ENCODE results near the gene CRYGA. TPM values are rescaled to one million over a fixed set of nuclear protein-coding genes. Genes with fewer than 3 reads are reported as not detected.
"Not testable (repeated sequence)": the region's sequence is repeated elsewhere in the genome, so short reads cannot be mapped to it uniquely, and the experiment has no call there.

CRYGA gene
- total RNA-seq, 1 donor from 2014 or later, result not detected

- Histone ChIP-seq H3K9ac (ENCODE audit: low read depth in 1 of 3, low read length in 3 of 3) (no peak overlapping the region), H3K4me1 (ENCODE audit: control insufficient read depth in 3 of 3, insufficient read depth in 3 of 3, low read length in 3 of 3) (no peaks in the 10 kb centered on the region), H3K27me3 (ENCODE audit: control insufficient read depth in 3 of 3, insufficient read depth in 3 of 3, low read length in 3 of 3) (peaks cover 0 to 4% (median 0%) of the 10 kb centered on the region in 3 donors)
Observed at GRCh38 chr2:208142240-208142924, 21.0 kb downstream of the CRYGA start.

DNA sequence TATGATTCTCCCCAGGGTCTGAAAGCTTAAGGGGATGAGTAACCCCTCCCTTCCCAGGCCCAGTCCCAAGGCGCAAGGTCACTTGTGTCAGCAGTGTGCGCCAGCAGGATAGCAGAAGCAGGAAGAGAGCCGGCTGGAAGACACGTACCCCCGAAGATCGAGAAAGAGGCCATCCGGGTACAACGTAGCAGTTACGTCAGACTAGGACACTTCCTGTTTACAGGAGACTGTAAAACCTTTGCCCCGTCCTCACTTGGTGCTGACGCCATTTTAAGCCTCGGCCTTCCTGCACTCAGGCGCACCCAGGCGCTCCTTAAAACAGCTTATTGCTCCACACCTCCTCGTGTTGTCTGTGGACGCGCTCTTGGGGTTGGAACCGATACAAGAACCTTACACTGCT lies 23.9 kb downstream of the CRYGA start:
- Histone ChIP-seq H3K4me1 (ENCODE audit: control insufficient read depth in 3 of 3, insufficient read depth in 3 of 3, low read length in 3 of 3) (no peaks in the 10 kb centered on the region), H3K4me3 (ENCODE audit: low read length in 3 of 3) (no peak overlapping the region), H3K36me3 (ENCODE audit: control insufficient read depth in 3 of 3, insufficient read depth in 3 of 3, low read length in 3 of 3) (no peaks in the 10 kb centered on the region), H3K27me3 (ENCODE audit: control insufficient read depth in 3 of 3, insufficient read depth in 3 of 3, low read length in 3 of 3) (no peaks in the 10 kb centered on the region), H3K27ac (ENCODE audit: low read depth, low read length) (no peak overlapping the region), H3K9ac (ENCODE audit: low read depth in 1 of 3, low read length in 3 of 3) (no peak overlapping the region), H3K9me3 (ENCODE audit: control insufficient read depth in 3 of 3, low read length in 3 of 3) (no peaks in the 10 kb centered on the region)

More at GRCh38 chr2:208142240-208142924, 21.0 kb downstream of the CRYGA start:
- Histone ChIP-seq H3K36me3 (ENCODE audit: control insufficient read depth in 3 of 3, insufficient read depth in 3 of 3, low read length in 3 of 3) (no peaks in the 10 kb centered on the region), H3K27ac (ENCODE audit: low read depth, low read length) (no peak overlapping the region), H3K4me3 (ENCODE audit: low read length in 3 of 3) (no peak overlapping the region), H3K9me3 (ENCODE audit: control insufficient read depth in 3 of 3, low read length in 3 of 3) (no peaks in the 10 kb centered on the region)

DNA sequence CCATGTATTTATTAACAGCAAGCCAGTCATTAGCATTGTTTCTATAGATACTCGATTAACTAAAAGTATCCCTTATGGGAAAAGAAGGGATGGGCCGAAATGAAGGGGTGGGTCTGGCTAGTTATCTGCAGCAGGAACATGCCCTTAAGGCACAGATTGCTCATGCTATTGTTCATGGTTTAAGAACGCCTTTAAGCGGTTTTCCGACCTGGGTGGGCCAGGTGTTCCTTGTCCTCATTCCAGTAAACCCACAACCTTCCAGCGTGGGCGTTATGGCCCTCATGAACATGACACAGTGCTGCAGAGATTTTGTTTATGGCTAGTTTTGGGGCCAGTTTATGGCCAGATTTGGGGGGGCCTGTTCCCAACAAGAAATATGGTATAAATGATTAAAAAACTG lies 25.1 kb downstream of the CRYGA start:
- not testable (repeated sequence) for H3K4me1 ChIP-seq (ENCODE audit: control insufficient read depth in 3 of 3, insufficient read depth in 3 of 3, low read length in 3 of 3); H3K9me3 ChIP-seq (ENCODE audit: control insufficient read depth in 3 of 3, low read length in 3 of 3); H3K27me3 ChIP-seq (ENCODE audit: control insufficient read depth in 3 of 3, insufficient read depth in 3 of 3, low read length in 3 of 3); H3K9ac ChIP-seq (ENCODE audit: low read depth in 1 of 3, low read length in 3 of 3); H3K4me3 ChIP-seq (ENCODE audit: low read length in 3 of 3); H3K27ac ChIP-seq (ENCODE audit: low read depth, low read length); H3K36me3 ChIP-seq (ENCODE audit: control insufficient read depth in 3 of 3, insufficient read depth in 3 of 3, low read length in 3 of 3)

GRCh38 chr2:208136716-208137094 lies 26.7 kb downstream of the CRYGA start:
- Histone ChIP-seq H3K4me1 (ENCODE audit: control insufficient read depth in 3 of 3, insufficient read depth in 3 of 3, low read length in 3 of 3) (no peaks in the 10 kb centered on the region), H3K9ac (ENCODE audit: low read depth in 1 of 3, low read length in 3 of 3) (no peak overlapping the region), H3K27ac (ENCODE audit: low read depth, low read length) (no peak overlapping the region), H3K27me3 (ENCODE audit: control insufficient read depth in 3 of 3, insufficient read depth in 3 of 3, low read length in 3 of 3) (no peaks in the 10 kb centered on the region), H3K9me3 (ENCODE audit: control insufficient read depth in 3 of 3, low read length in 3 of 3) (no peaks in the 10 kb centered on the region), H3K36me3 (ENCODE audit: control insufficient read depth in 3 of 3, insufficient read depth in 3 of 3, low read length in 3 of 3) (no peaks in the 10 kb centered on the region), H3K4me3 (ENCODE audit: low read length in 3 of 3) (no peak overlapping the region)

- H3K9ac ChIP-seq (ENCODE audit: low read depth in 1 of 3, low read length in 3 of 3), result no peak overlapping the region
- no peak overlapping the region for H3K27ac ChIP-seq (ENCODE audit: low read depth, low read length)
- H3K27me3 ChIP-seq (ENCODE audit: control insufficient read depth in 3 of 3, insufficient read depth in 3 of 3, low read length in 3 of 3), result no peaks in the 10 kb centered on the region
- H3K9me3 ChIP-seq (ENCODE audit: control insufficient read depth in 3 of 3, low read length in 3 of 3), result no peaks in the 10 kb centered on the region
- H3K36me3 ChIP-seq (ENCODE audit: control insufficient read depth in 3 of 3, insufficient read depth in 3 of 3, low read length in 3 of 3), result no peaks in the 10 kb centered on the region
- no peak overlapping the region for H3K4me3 ChIP-seq (ENCODE audit: low read length in 3 of 3)
- H3K4me1 ChIP-seq (ENCODE audit: control insufficient read depth in 3 of 3, insufficient read depth in 3 of 3, low read length in 3 of 3), result no peaks in the 10 kb centered on the region
Observed at GRCh38 chr2:208135794-208136715, 27.3 kb downstream of the CRYGA start.

DNA sequence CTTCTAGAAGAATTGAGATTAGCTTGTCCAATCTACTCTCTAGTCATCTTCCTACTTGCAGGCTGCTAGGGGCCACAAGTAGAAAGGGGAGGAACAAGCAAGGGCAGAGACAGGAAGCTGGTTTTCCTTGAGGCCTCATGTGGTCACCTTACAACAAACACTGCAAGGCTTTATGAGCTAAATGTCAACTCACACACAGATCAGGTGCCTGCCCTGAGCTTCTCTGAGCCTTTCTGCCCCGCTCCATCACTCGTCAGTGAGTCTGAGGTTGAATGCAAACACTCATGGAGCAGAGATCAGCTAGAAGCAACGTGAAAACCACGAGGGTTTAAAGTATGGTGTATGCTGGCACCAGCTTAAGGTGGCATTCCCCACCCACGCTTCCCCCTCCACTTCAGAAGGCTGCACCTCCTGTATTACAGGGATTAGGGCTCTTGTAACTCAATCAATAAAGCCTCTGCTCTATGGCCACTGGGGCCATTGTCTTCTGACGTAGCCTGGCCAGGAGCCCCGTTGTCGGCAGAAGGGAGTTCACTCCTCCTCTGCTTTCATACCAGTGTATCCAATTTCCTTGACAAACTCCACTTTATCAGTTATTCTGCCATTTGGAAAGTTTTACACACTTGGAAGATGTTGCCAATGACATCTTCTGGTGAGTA lies 28.3 kb downstream of the CRYGA start:
- Histone ChIP-seq H3K4me1 (ENCODE audit: control insufficient read depth in 3 of 3, insufficient read depth in 3 of 3, low read length in 3 of 3) (no peaks in the 10 kb centered on the region), H3K27ac (ENCODE audit: low read depth, low read length) (no peak overlapping the region), H3K4me3 (ENCODE audit: low read length in 3 of 3) (no peak overlapping the region), H3K9me3 (ENCODE audit: control insufficient read depth in 3 of 3, low read length in 3 of 3) (no peaks in the 10 kb centered on the region), H3K36me3 (ENCODE audit: control insufficient read depth in 3 of 3, insufficient read depth in 3 of 3, low read length in 3 of 3) (no peaks in the 10 kb centered on the region), H3K9ac (ENCODE audit: low read depth in 1 of 3, low read length in 3 of 3) (no peak overlapping the region), H3K27me3 (ENCODE audit: control insufficient read depth in 3 of 3, insufficient read depth in 3 of 3, low read length in 3 of 3) (no peaks in the 10 kb centered on the region)

DNA sequence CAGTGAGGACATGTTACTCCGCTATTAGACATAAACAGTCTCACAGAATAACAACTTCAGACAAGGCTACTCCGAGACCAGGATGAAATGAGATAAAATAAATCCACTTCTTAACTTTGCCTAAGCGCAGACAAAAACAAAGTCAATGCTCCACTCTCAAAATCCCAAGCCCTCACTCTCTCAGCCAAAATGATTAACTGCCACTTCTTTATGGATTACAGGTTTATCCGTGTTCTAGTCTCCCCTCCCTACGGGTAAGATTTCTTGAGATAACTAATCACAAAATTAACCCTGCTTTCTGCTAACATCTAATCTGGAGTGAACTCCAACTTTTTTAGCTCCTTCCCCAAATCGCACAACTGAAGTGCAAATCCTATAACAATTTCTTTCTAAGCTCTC lies 32.7 kb downstream of the CRYGA start:
- Histone ChIP-seq H3K27me3 (ENCODE audit: control insufficient read depth in 3 of 3, insufficient read depth in 3 of 3, low read length in 3 of 3) (no peaks in the 10 kb centered on the region), H3K36me3 (ENCODE audit: control insufficient read depth in 3 of 3, insufficient read depth in 3 of 3, low read length in 3 of 3) (no peaks in the 10 kb centered on the region), H3K9me3 (ENCODE audit: control insufficient read depth in 3 of 3, low read length in 3 of 3) (no peaks in the 10 kb centered on the region), H3K4me1 (ENCODE audit: control insufficient read depth in 3 of 3, insufficient read depth in 3 of 3, low read length in 3 of 3) (no peaks in the 10 kb centered on the region), H3K4me3 (ENCODE audit: low read length in 3 of 3) (no peak overlapping the region), H3K27ac (ENCODE audit: low read depth, low read length) (no peak overlapping the region), H3K9ac (ENCODE audit: low read depth in 1 of 3, low read length in 3 of 3) (no peak overlapping the region)

GRCh38 chr2:208129744-208130711 lies 33.4 kb downstream of the CRYGA start, which contains the start of gene CRYGC:
CRYGC (minus strand) TSS chr2:208129828; CDS start chr2:208129792, 36 bp downstream.
- peaks cover 0 to 2% (median under 1%) of the 10 kb centered on the region in 3 donors for H3K27me3 ChIP-seq (ENCODE audit: control insufficient read depth in 3 of 3, insufficient read depth in 3 of 3, low read length in 3 of 3)
- no peaks in the 10 kb centered on the region for H3K9me3 ChIP-seq (ENCODE audit: control insufficient read depth in 3 of 3, low read length in 3 of 3)
- H3K4me3 ChIP-seq (ENCODE audit: low read length in 3 of 3), result no peak within 1 kb of the TSS
- H3K9ac ChIP-seq (ENCODE audit: low read depth in 1 of 3, low read length in 3 of 3), result no peak within 1 kb of the TSS
- H3K27ac ChIP-seq (ENCODE audit: low read depth, low read length), result no peak within 1 kb of the TSS
- no peaks in the 10 kb centered on the region for H3K4me1 ChIP-seq (ENCODE audit: control insufficient read depth in 3 of 3, insufficient read depth in 3 of 3, low read length in 3 of 3)
- no peaks in the 10 kb centered on the region for H3K36me3 ChIP-seq (ENCODE audit: control insufficient read depth in 3 of 3, insufficient read depth in 3 of 3, low read length in 3 of 3)

GRCh38 chr2:208128136-208128535 lies 35.3 kb downstream of the CRYGA start:
- H3K36me3 ChIP-seq (ENCODE audit: control insufficient read depth in 3 of 3, insufficient read depth in 3 of 3, low read length in 3 of 3), result no peaks in the 10 kb centered on the region
- peaks cover 2 to 15% (median 12%) of the 10 kb centered on the region in 3 donors for H3K27me3 ChIP-seq (ENCODE audit: control insufficient read depth in 3 of 3, insufficient read depth in 3 of 3, low read length in 3 of 3)
- H3K9ac ChIP-seq (ENCODE audit: low read depth in 1 of 3, low read length in 3 of 3), result no peak overlapping the region
- H3K27ac ChIP-seq (ENCODE audit: low read depth, low read length), result no peak overlapping the region
- H3K4me3 ChIP-seq (ENCODE audit: low read length in 3 of 3), result no peak overlapping the region
- no peaks in the 10 kb centered on the region for H3K4me1 ChIP-seq (ENCODE audit: control insufficient read depth in 3 of 3, insufficient read depth in 3 of 3, low read length in 3 of 3)
- no peaks in the 10 kb centered on the region for H3K9me3 ChIP-seq (ENCODE audit: control insufficient read depth in 3 of 3, low read length in 3 of 3)

All from skeletal muscle tissue (tissue), 4 donors.